Fibroblast of lung (primary cell): ENCODE measurements around the gene NUBPL.

ENCODE experiments used
- CTCF ChIP-seq, 2 donors: IDR thresholded peaks in 1 of 2; conservative IDR thresholded peaks in 1 of 2; 1 replicate in 1 of 2; 2 replicates in 1 of 2; pipeline ENCODE4 v1.5.1; 2011 to 2012; ENCODE audit warnings: low read length in 2 of 2, control low read depth in 1 of 2, inconsistent platforms in 1 of 2, low read depth in 1 of 2, mild to moderate bottlenecking in 1 of 2
- EZH2 ChIP-seq: IDR thresholded peaks from 2 replicates; pipeline ENCODE4 v1.5.1; 2012; ENCODE audit warnings: low read length, control low read depth, mild to moderate bottlenecking; ENCODE audit errors: missing control alignments

- TF ChIP-seq EZH2, result no peak
- TF ChIP-seq CTCF (conservative IDR thresholded peaks at IDR 0.05 in 1 of 2, IDR thresholded peaks at IDR 0.05 in 1 of 2; ENCODE audit: low read depth in 1 of 2, low read length in 2 of 2), result no peak
Measured at GRCh38 chr14:31889297-31889696, 328.1 kb downstream of the NUBPL start.
